ENCODE measurements around the gene CAPN5. TPM values are rescaled to one million over a fixed set of nuclear protein-coding genes. Genes with fewer than 3 reads are reported as not detected.

The CAPN5 gene
- total and polyA plus RNA-seq, 2 of the 13 experiments (the other 11 are each of a cell fraction or from before 2014, with no cell fraction given): 0.27 to 1.2 TPM

DNA sequence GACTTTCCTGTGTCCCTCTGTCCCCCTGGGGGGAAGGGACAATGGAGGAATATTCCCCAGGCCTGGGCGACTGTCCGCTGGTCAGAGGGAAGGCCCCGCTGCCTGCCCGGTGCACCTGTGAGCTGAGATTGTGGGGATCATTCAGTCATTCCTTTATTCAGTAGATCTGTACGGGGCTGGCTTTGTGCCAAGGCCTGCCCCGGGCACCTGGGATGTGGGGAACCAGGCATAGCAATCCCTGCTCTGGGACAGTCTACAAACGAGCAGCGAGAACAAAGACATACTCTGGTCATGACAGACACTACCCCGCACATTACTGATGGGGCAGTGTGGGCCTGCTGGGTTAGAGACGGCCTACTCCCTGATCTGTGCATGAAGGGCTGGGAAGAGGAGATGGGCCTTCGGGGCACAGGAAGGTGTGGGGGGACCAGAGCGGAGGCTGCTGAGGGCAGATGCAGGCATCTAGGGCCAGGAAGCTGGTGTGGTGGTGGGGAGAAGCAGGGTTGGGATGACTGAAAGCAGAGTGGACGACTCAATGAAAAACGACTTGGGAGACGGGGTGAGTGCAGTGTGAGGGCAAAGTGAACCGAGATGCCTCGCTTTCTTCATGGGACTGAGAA lies 59.5 kb downstream of the CAPN5 start:
- peak; percentile 14 for ATAC-seq
- Histone ChIP-seq H3K27me3 (ENCODE audit: control insufficient read depth in 1 of 2, insufficient read depth in 2 of 2, low read length in 2 of 2) (peaks cover 0 to 13% of the 10 kb centered on the region in 2 experiments; a peak in 2 of 5 replicates), H3K4me3 (replicated peaks in 1 of 3; ENCODE audit: insufficient read depth in 1 of 3, low read depth in 2 of 3, low read length in 3 of 3) (peak overlapping the region in 1 of 3 experiments; percentile 5; a peak in 1 of 6 replicates), H3K79me2 (ENCODE audit: insufficient read depth, low read length) (no peaks in the 10 kb centered on the region), H3K27ac (ENCODE audit: extremely low read length, insufficient read depth, low read length) (no peak overlapping the region), H3K4me2 (ENCODE audit: low read depth, low read length) (peak overlapping the region; percentile 100), H3K9me3 (ENCODE audit: low read length) (no peaks in the 10 kb centered on the region), H2AFZ (ENCODE audit: low read length) (no peak overlapping the region), H4K20me1 (ENCODE audit: insufficient read depth, low read length) (no peaks in the 10 kb centered on the region), H3K4me1 (ENCODE audit: insufficient read depth, low read length) (peaks cover 47% of the 10 kb centered on the region), H3K9ac (ENCODE audit: insufficient read depth, low read depth, low read length) (no peak overlapping the region), H3K36me3 (replicated peaks in 1 of 2; ENCODE audit: control insufficient read depth in 1 of 2, insufficient read depth in 2 of 2, low read length in 2 of 2) (no peaks in the 10 kb centered on the region)
- DNase-seq (ENCODE audit: low spot score): no peak
- in situ Hi-C loops (cut with HindIII; ENCODE audit: extremely low pct_ligation_motif_present, low pct_unique_long_range_greater_than_20kb) (loop anchor here (5.0 kb wide), 1 partner anchor 61 kb away; no protein-coding TSS in a partner anchor), intact Hi-C loops (cut with micrococcal nuclease; ENCODE audit: unreplicated experiment) (loop anchor here (2.0 kb wide), 1 partner anchor 423 kb away; no protein-coding TSS in a partner anchor)
- ChIA-PET CTCF (ENCODE audit: low intra/inter-chr PET ratio, low total read pairs) (interaction anchor here (1.3 to 5.0 kb wide), 5 partner anchors 13 to 72 kb away, joined by 3 to 150 read pairs (median 7); no protein-coding TSS in a partner anchor), POLR2A (interaction anchor here (3.1 kb wide), 1 partner anchor 48 kb away, joined by 12 read pairs; no protein-coding TSS in a partner anchor)
- no TSS peak for BruUV-seq (replicated peaks)
- 47% methylated on average over 17 of the region's 17 CpGs for WGBS (ENCODE audit: low lambda C conversion rate)
- no peak for FAIRE-seq
- TF ChIP-seq ZNF543 (CRISPR knock-in tag; IDR thresholded peaks at IDR 0.05): no peak
- TF ChIP-seq XRCC5 (optimal IDR thresholded peaks at IDR 0.05; ENCODE audit: low read length): peak; percentile 20
- TF ChIP-seq, protein P1, sequence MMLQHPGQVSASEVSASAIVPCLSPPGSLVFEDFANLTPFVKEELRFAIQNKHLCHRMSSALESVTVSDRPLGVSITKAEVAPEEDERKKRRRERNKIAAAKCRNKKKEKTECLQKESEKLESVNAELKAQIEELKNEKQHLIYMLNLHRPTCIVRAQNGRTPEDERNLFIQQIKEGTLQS (CRISPR knock-in tag; IDR thresholded peaks at IDR 0.05): no peak
- no peak for TF ChIP-seq ZNF737 (CRISPR knock-in tag; IDR thresholded peaks at IDR 0.05; ENCODE audit: borderline replicate concordance)
- TF ChIP-seq SIX1 (CRISPR knock-in tag; IDR thresholded peaks at IDR 0.05; ENCODE audit: borderline replicate concordance): no peak
- TF ChIP-seq ZNF703 (CRISPR knock-in tag; IDR thresholded peaks at IDR 0.05; ENCODE audit: borderline replicate concordance): no peak
- no peak for TF ChIP-seq HOXD1 (CRISPR knock-in tag; IDR thresholded peaks at IDR 0.05)
- TF ChIP-seq ZNF484 (CRISPR knock-in tag; IDR thresholded peaks at IDR 0.05; ENCODE audit: borderline replicate concordance, low read depth): no peak
- TF ChIP-seq ZNF180 (CRISPR knock-in tag; IDR thresholded peaks at IDR 0.05; ENCODE audit: borderline replicate concordance, low read depth): no peak
- no peak for TF ChIP-seq ZBTB49 (CRISPR knock-in tag; IDR thresholded peaks at IDR 0.05; ENCODE audit: borderline replicate concordance)
- TF ChIP-seq, protein P2, sequence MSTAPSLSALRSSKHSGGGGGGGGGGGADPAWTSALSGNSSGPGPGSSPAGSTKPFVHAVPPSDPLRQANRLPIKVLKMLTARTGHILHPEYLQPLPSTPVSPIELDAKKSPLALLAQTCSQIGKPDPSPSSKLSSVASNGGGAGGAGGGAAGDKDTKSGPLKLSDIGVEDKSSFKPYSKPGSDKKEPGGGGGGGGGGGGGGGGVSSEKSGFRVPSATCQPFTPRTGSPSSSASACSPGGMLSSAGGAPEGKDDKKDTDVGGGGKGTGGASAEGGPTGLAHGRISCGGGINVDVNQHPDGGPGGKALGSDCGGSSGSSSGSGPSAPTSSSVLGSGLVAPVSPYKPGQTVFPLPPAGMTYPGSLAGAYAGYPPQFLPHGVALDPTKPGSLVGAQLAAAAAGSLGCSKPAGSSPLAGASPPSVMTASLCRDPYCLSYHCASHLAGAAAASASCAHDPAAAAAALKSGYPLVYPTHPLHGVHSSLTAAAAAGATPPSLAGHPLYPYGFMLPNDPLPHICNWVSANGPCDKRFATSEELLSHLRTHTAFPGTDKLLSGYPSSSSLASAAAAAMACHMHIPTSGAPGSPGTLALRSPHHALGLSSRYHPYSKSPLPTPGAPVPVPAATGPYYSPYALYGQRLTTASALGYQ (CRISPR knock-in tag; IDR thresholded peaks at IDR 0.05): no peak
- no peak for TF ChIP-seq ZKSCAN8 (CRISPR knock-in tag; IDR thresholded peaks at IDR 0.05; ENCODE audit: borderline replicate concordance)
- no peak for TF ChIP-seq DNMT3B (CRISPR knock-in tag; conservative IDR thresholded peaks at IDR 0.05)
- TF ChIP-seq MEIS2 (CRISPR knock-in tag; IDR thresholded peaks at IDR 0.05): 0 out of 2 replicates have a peak, but pooled peaks have one; percentile 4
- TF ChIP-seq ZNF281 (CRISPR knock-in tag; IDR thresholded peaks at IDR 0.05; ENCODE audit: borderline replicate concordance): no peak
- TF ChIP-seq KLF13 (CRISPR knock-in tag; IDR thresholded peaks at IDR 0.05): no peak
- 0 out of 2 replicates have a peak, but pooled peaks have one; percentile 12 for TF ChIP-seq EED (CRISPR knock-in tag; IDR thresholded peaks at IDR 0.05)

Data from HepG2 (cell line).